HG02840 (cell line): ENCODE results near the gene IGSF11.

Source experiments
- ATAC-seq: cut with Tn5 transposase; IDR thresholded peaks from one replicate; pipeline ENCODE4 v1.9.1; 2021; ENCODE audit warnings: mild to moderate bottlenecking, moderate library complexity, moderate number of reproducible peaks; ENCODE audit not compliant: unreplicated experiment, low FRiP score

IGSF11 gene

DNA sequence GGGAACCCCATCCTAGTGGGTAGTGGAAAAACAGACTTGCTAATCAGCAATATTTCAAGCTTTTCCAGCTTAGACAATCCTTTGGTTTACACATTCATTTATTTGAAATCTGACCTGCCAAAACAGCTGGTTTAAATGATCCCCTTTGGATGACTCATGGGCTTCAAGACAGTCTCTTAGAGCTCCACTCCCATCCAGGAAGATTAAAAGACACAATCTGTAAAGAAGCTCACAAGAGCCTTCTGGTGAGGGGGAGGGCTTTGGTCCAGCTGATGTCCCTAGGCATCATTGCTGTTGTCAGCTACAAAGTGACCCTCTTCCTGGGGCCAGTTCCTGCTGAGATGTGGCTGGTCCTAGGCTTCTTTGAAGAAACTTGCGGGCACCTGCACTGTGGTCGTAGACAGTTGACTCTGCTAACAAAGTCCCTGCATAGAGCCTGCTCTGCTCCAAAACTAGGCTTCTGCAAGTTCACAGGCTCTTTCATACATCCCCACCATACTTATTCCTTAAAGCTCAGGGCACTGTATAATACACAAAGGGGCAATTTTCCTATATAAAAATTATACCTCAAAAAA lies 73.7 kb downstream of the IGSF11 start:
- ATAC-seq = no peak

DNA sequence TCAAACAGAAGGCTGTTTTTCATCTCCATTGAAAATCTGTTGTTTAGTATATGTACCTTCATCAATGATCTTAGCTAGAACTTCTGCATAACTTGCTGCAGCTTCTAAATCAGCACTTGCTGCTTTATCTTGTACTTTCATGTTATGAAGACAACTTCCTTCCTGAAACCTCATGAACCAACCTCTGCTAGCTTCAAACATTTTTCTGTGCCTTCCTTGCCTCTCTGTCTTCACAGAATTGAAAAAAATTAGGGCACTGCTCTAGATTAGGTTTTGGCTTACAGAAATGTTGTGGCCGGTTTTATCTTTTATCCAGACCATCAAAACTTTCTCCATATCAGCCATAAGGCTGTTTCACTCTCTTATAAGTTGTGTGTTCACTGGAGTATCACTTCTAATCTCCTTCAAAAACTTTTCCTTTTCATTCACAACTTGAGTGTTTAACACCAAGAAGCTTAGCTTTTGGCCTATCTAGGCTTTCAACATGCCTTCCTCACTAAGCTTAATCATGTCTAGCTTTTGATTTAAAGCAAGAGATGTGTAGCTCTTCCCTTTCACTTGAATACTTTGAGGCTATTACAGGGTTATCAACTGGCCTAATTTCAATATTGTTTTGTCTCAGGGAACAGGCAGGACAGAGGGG lies 78.6 kb downstream of the IGSF11 start:
- ATAC-seq = no peak

- no peak for ATAC-seq
These were observed 83.6 kb downstream of the IGSF11 start for GRCh38 chr3:118951089-118951488.

DNA sequence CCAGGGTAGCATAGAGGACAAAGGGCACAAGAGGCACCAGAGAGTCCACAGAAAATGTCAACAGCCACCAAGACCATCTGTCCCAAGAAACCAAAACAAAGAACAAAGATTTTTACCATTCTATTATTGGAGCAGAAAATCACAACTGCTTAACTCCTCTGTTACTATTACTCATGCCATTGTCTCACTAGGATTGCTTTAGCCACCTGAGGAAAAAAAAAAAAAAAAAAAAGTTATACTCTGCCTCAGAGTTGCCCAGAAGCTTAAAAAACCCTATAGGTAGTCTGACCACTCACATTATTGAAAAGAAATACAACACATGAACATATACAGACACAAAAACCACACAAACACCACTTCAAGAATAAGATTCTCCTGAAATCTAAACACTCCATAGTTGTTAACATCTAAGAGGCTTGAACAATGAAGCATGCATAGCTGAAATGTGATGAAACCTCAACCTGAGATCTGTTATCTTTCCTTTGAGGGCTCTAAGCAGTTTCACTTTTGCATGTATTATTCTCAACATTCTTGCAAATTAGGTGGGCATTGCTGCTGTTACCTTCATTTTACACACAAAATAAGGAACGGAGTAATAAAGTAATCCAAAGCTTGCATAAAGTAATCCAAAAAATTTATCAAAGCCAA lies 85.4 kb downstream of the IGSF11 start:
- ATAC-seq = no peak

GRCh38 chr3:118948146-118948545 lies 86.5 kb downstream of the IGSF11 start:
- no peak for ATAC-seq

- no peak for ATAC-seq
These were observed 88.2 kb downstream of the IGSF11 start for GRCh38 chr3:118946449-118946848.

GRCh38 chr3:118945834-118946233 lies 88.8 kb downstream of the IGSF11 start:
- ATAC-seq = no peak

DNA sequence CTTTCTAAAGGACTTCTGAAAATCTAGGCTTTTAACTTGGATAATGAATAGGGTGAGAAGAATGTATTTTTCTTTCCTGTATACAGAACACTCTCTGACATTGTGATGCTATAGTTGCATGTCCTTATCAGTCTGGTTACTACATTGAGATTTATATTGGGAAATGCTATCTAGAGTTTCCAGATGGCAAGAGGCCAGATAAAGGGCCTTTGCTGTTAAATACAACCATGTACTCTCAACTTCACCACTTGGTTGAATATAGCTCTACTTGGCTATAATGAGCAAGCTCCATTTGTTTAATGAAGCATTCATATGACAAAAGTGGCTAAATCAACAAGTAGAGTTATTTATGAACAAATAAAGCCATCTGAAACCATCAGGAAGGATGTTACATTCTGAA lies 91.0 kb downstream of the IGSF11 start:
- ATAC-seq = no peak

DNA sequence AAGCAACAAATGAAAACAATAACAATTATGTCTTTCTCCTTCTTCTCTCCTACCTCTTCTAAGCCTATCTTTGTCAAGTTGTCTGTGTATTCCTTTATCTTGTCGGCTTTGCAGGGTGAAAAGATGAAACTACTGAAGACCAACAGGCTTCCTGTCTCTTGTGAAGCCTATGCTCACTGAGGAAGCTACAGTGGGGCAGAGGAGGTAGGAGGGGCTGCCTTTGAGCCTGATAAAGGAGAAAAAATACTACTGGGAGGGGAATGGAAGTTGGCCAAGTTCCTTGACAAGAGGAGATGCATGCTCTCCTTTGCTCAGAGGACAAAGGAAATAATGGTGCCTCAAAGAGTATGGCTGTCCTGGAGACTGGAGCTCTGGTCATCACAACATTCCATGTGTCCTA lies 92.0 kb downstream of the IGSF11 start:
- no peak for ATAC-seq

DNA sequence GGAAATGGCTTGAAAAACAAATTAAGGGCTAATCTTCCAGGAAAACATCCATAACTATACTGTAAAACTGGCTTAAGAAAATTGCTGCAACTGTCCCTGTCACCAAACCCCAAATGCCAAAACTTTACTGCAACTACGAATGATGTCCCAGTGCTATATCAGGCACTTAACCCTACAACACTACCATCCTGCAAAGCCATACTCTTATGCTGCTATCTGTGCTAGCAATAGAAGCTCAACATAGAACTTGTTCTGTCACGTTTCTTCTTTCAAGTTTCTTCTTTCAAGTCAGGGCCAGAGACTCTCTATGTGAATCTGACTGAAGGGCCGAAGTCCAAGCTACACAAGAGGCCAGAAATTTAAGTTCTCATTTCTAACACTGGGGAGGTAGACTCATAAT lies 92.5 kb downstream of the IGSF11 start:
- ATAC-seq = no peak

- no peak for ATAC-seq
These were observed 93.4 kb downstream of the IGSF11 start for GRCh38 chr3:118941236-118941635.

DNA sequence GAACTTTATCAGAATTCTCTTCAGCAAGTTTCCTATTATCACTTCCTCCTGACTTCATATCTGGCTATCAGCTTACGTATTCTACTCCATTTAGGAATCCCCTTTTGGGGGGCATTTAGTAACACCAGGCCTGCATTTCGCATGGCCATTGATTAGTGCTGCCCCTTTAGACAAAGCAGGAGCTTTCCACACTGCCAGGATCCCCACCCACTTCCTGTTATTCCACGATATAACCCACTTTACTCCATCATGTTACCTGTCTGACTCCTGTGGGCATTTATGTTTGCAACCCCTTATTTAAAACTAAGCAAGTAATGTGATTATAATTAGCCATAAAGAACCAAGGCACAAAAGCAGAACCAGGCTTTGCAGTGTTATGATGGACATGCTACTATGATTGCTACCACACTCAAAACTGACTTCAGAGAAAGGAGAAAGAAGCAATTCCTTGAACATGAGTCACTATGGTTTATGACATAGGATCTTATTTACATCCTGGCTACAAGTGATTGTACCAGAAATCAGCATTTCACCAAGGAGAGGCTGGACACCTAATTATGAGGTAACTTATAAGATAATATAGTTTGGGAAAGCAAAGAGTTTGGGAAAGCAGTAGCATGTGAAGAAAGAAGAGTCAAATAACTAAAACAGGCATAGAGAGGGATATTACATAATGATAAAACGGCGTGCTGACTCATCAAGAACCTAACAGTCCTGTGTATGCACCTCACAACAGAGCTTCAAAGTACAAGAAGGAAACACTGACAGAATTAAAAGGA lies 96.3 kb downstream of the IGSF11 start:
- ATAC-seq = no peak

DNA sequence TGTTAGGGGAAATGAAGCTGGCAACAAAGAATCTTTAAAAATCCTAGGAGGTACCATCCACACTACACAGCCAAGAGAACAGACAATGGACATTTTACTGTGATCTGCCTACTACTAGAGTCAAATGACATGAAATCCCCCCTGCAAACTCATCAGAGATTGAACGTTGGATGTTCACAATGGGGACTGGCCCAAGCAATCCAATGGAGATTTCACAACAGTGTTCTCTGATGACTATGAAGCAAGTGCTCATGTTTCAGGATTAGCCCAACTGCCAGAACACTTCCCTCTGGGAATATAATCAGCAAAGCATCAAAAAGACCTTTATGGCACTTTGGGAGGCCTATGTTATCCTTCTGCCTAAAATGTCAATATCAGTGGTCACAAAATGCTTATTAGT lies 97.8 kb downstream of the IGSF11 start:
- no peak for ATAC-seq

- no peak for ATAC-seq
These were observed 101.7 kb downstream of the IGSF11 start for GRCh38 chr3:118932822-118933558.

GRCh38 chr3:118931996-118932395 lies 102.7 kb downstream of the IGSF11 start:
- no peak for ATAC-seq

DNA sequence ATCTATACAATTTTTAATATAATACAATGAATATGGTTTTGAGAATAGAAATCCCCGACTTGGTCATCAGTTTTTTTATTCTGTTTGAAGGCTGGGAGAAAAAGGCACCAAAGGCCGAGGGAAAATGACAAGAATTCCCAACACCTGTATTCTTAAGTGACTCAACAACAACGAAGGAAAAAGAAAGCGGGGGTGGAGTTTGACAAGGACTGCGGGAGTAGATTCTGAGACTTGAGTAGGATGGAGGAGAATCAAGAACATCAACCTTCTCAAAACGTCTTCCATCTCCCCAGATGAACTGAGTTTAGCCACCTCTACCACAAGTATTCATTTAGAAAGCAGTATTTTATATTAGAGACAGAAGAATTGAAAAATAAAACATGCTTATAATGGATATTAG lies 107.2 kb downstream of the IGSF11 start:
- ATAC-seq = no peak

DNA sequence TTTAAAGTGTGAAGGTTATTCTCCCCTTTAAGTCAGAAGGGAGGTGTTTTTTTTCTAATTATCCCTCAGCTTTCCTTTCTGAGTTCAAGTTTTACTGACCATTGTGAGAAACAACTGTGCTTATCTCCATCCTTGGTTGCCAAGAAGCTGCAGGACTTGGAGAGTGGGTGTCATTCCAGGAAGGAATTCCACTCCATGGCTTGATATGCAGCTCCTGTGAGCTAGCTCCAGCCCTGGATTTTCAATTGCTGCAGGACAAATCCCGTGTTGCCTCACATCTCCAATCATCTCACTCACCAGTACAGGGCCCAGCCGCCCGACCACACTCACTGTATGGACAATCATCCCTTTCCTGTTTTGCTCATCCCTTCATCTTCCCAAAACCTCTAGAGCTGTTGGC lies 122.5 kb downstream of the IGSF11 start:
- ATAC-seq = no peak

DNA sequence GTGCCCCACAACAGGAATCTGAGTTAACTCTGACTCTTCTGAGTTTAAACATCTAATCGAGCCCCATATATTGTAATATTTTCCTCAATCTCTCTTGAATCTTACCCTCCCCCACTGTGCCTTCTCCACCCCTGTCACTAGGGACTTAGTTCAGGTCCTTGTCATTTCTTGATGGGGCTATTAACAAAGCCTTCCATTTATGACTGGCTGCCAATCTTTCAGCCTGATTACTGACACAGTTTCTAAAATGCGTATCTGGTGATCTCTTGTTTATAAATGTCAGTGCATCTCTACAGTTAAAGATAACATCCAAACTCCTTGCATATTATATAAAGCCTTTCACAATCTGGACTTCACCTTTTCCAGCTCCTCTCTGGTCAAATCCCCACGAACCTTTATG lies 124.3 kb downstream of the IGSF11 start:
- no peak for ATAC-seq

GRCh38 chr3:118909763-118910162 lies 124.9 kb downstream of the IGSF11 start:
- no peak for ATAC-seq

GRCh38 chr3:118907909-118908308 lies 126.7 kb downstream of the IGSF11 start:
- no peak for ATAC-seq
